ENCODE measurements around the gene MPP3. TPM values are rescaled to one million over a fixed set of nuclear protein-coding genes. Genes with fewer than 3 reads are reported as not detected.
A peak's percentile ranks its signal among the peaks of the same experiment; 100 is the strongest.

The MPP3 gene
- total and polyA plus RNA-seq, 10 of the 15 experiments (the other 5 are each of a cell fraction or from before 2014, with no cell fraction given): not detected

GRCh38 chr17:43753493-43754129 lies 79.3 kb downstream of the MPP3 start (continued):
- TF ChIP-seq ZBTB4 (CRISPR knock-in tag; IDR thresholded peaks at IDR 0.05) (no peak; the same call in 1 of the 2 replicates), ZNF274 (IDR thresholded peaks at IDR 0.05; ENCODE audit: insufficient read depth, insufficient read length) (no peak), ZNF207 (IDR thresholded peaks at IDR 0.05; ENCODE audit: borderline replicate concordance) (no peak), SKIL (IDR thresholded peaks at IDR 0.05; ENCODE audit: low read depth, poor library complexity, severe bottlenecking) (peak; percentile 68), CREM (IDR thresholded peaks at IDR 0.05; ENCODE audit: low read depth) (peak; percentile 48; the same call in 1 of the 2 replicates), DPF2 (IDR thresholded peaks at IDR 0.05) (peak; percentile 82), EP300 (IDR thresholded peaks at IDR 0.05; ENCODE audit: borderline replicate concordance in 1 of 2, control insufficient read depth in 1 of 2, low read depth in 2 of 2, low read length in 2 of 2) (peak in 1 of 2 experiments; percentile 77; a peak in 1 of 4 replicates), MYC (IDR thresholded peaks at IDR 0.05; ENCODE audit: insufficient read depth, insufficient read length, insufficient replicate concordance, low read length, severe bottlenecking) (no peak), CREB1 (IDR thresholded peaks at IDR 0.05; ENCODE audit: low read depth) (peak; percentile 57), ZNF384 (IDR thresholded peaks at IDR 0.05; ENCODE audit: borderline replicate concordance, low read depth, low read length) (no peak), MYB (IDR thresholded peaks at IDR 0.05; ENCODE audit: borderline replicate concordance, low read depth, low read length) (no peak), MTA2 (IDR thresholded peaks at IDR 0.05; ENCODE audit: low read depth) (peak; percentile 90), PRDM15 (CRISPR knock-in tag; IDR thresholded peaks at IDR 0.05) (peak; percentile 84)
- TF ChIP-seq, protein P1, sequence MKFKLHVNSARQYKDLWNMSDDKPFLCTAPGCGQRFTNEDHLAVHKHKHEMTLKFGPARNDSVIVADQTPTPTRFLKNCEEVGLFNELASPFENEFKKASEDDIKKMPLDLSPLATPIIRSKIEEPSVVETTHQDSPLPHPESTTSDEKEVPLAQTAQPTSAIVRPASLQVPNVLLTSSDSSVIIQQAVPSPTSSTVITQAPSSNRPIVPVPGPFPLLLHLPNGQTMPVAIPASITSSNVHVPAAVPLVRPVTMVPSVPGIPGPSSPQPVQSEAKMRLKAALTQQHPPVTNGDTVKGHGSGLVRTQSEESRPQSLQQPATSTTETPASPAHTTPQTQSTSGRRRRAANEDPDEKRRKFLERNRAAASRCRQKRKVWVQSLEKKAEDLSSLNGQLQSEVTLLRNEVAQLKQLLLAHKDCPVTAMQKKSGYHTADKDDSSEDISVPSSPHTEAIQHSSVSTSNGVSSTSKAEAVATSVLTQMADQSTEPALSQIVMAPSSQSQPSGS (IDR thresholded peaks at IDR 0.05; ENCODE audit: low read length): 0 out of 2 replicates have a peak, but pooled peaks have one; percentile 27
- TF ChIP-seq, protein P2, sequence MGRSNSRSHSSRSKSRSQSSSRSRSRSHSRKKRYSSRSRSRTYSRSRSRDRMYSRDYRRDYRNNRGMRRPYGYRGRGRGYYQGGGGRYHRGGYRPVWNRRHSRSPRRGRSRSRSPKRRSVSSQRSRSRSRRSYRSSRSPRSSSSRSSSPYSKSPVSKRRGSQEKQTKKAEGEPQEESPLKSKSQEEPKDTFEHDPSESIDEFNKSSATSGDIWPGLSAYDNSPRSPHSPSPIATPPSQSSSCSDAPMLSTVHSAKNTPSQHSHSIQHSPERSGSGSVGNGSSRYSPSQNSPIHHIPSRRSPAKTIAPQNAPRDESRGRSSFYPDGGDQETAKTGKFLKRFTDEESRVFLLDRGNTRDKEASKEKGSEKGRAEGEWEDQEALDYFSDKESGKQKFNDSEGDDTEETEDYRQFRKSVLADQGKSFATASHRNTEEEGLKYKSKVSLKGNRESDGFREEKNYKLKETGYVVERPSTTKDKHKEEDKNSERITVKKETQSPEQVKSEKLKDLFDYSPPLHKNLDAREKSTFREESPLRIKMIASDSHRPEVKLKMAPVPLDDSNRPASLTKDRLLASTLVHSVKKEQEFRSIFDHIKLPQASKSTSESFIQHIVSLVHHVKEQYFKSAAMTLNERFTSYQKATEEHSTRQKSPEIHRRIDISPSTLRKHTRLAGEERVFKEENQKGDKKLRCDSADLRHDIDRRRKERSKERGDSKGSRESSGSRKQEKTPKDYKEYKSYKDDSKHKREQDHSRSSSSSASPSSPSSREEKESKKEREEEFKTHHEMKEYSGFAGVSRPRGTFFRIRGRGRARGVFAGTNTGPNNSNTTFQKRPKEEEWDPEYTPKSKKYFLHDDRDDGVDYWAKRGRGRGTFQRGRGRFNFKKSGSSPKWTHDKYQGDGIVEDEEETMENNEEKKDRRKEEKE (IDR thresholded peaks at IDR 0.05): no peak

All from GM12878 (cell line).